Measurements from ENCODE around the gene TATDN3. TPM values are rescaled to one million over a fixed set of nuclear protein-coding genes. Genes with fewer than 3 reads are reported as not detected.

Gene TATDN3
- total and polyA plus RNA-seq, 2 of the 4 experiments (the other 2 are of a cell fraction): 4.9 to 12.0 TPM

GRCh38 chr1:212822956-212823355, 31.3 kb downstream of the TATDN3 start:
- no peak overlapping the region for H2BK20ac ChIP-seq (ENCODE audit: low read depth, low read length)
- no peak overlapping the region for H3K23ac ChIP-seq (ENCODE audit: low read depth, low read length)
- H3K4me1 ChIP-seq (ENCODE audit: control insufficient read depth, insufficient read depth, low read length): no peaks in the 10 kb centered on the region
- POLR2A ChIA-PET (ENCODE audit: unreplicated experiment): no interaction called here
- H3K14ac ChIP-seq (replicated peaks; ENCODE audit: low read depth, low read length): no peak overlapping the region
- in situ Hi-C loops (cut with MboI; ENCODE audit: low sequenced_read_pairs): no loop called here
- no peaks in the 10 kb centered on the region for H3K27me3 ChIP-seq (ENCODE audit: control insufficient read depth, insufficient read depth, low read length)
- DNase-seq (no peak), ATAC-seq (ENCODE audit: low read depth) (no peak)
- H2BK15ac ChIP-seq (ENCODE audit: low read depth, low read length): no peak overlapping the region
- H4K5ac ChIP-seq (ENCODE audit: low read depth, low read length): no peak overlapping the region
- no peak overlapping the region for H3K9ac ChIP-seq (ENCODE audit: low read depth, low read length)
- no peaks in the 10 kb centered on the region for H3K36me3 ChIP-seq (ENCODE audit: control insufficient read depth, insufficient read depth, low read length)
- WGBS, 2 experiments (ENCODE audit: extremely low coverage in 2 of 2, insufficient read length in 1 of 2): no CpG with 5 or more reads among the region's 3 CpGs
- H3K79me1 ChIP-seq (ENCODE audit: low read depth in 1 of 2, low read length in 2 of 2): no peaks in the 10 kb centered on the region
- H3K4me2 ChIP-seq (ENCODE audit: low read depth, low read length): no peak overlapping the region
- intact Hi-C loops (cut with micrococcal nuclease): loop anchor here (5.0 kb wide), 1 partner anchor 34 kb away; the partner anchor contains the start of gene FLVCR1
- H2BK5ac ChIP-seq (ENCODE audit: low read depth, low read length, poor library complexity, severe bottlenecking): no peak overlapping the region
- H2AK5ac ChIP-seq (ENCODE audit: low read depth, low read length): no peak overlapping the region
- CTCF ChIA-PET: no interaction called here
- no peak overlapping the region for H4K8ac ChIP-seq (ENCODE audit: low read depth in 2 of 2, low read length in 2 of 2)
- no peak overlapping the region for H4K91ac ChIP-seq (ENCODE audit: insufficient read depth, low read depth, low read length)
- H3K27ac ChIP-seq (ENCODE audit: insufficient read depth, low read length): no peak overlapping the region
- no peak overlapping the region for H2BK120ac ChIP-seq (ENCODE audit: low read depth, low read length)
- no peak overlapping the region for H3K4me3 ChIP-seq (ENCODE audit: insufficient read depth, low read depth, low read length)
- no peak for TF ChIP-seq POLR2A (IDR thresholded peaks at IDR 0.05; ENCODE audit: low read depth, low read length)
- TF ChIP-seq CTCF (conservative IDR thresholded peaks at IDR 0.05; ENCODE audit: low read depth, low read length): no peak
- TF ChIP-seq, protein P1, sequence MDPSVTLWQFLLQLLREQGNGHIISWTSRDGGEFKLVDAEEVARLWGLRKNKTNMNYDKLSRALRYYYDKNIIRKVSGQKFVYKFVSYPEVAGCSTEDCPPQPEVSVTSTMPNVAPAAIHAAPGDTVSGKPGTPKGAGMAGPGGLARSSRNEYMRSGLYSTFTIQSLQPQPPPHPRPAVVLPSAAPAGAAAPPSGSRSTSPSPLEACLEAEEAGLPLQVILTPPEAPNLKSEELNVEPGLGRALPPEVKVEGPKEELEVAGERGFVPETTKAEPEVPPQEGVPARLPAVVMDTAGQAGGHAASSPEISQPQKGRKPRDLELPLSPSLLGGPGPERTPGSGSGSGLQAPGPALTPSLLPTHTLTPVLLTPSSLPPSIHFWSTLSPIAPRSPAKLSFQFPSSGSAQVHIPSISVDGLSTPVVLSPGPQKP (IDR thresholded peaks at IDR 0.05; ENCODE audit: borderline replicate concordance, low read depth, low read length): no peak
- TF ChIP-seq SMC3 (IDR thresholded peaks at IDR 0.05; ENCODE audit: low read depth, low read length): no peak
- no peak for TF ChIP-seq NFE2L2 (IDR thresholded peaks at IDR 0.05; ENCODE audit: low read depth, low read length)
- no peak for TF ChIP-seq CEBPB (IDR thresholded peaks at IDR 0.05; ENCODE audit: low read depth, low read length)
- TF ChIP-seq RFX5 (IDR thresholded peaks at IDR 0.05; ENCODE audit: low read depth, low read length): no peak
- H3K9me3 ChIP-seq (ENCODE audit: control insufficient read depth, insufficient read depth, low read length): peaks cover 20% of the 10 kb centered on the region
- no peak overlapping the region for H2AFZ ChIP-seq (replicated peaks; ENCODE audit: low read length, poor library complexity)
- BruUV-seq (replicated peaks): no TSS peak
- H3K18ac ChIP-seq (ENCODE audit: low read depth, low read length): no peak overlapping the region
- no peaks in the 10 kb centered on the region for H3K9me1 ChIP-seq (ENCODE audit: insufficient read depth, low read length)
- dilution Hi-C loops (cut with HindIII; ENCODE audit: low sequenced_read_pairs, unreplicated experiment): no loop called here
- H2AK9ac ChIP-seq (replicated peaks; ENCODE audit: low read depth, low read length, poor library complexity): no peak overlapping the region
- no peak overlapping the region for H3K4ac ChIP-seq (ENCODE audit: low read depth, low read length)
- H4K20me1 ChIP-seq (ENCODE audit: insufficient read depth, low read length): no peaks in the 10 kb centered on the region
- H3K56ac ChIP-seq (ENCODE audit: extremely low read depth, insufficient read depth, low read length): no peak overlapping the region

Data from IMR-90 (cell line).